ENCODE data around the gene AQP12B.

GRCh38 chr2:240728827-240729226 is 46.1 kb upstream of the AQP12B start:
- TF ChIP-seq POLR2A (IDR thresholded peaks at IDR 0.05) (no peak), CTCF (IDR thresholded peaks at IDR 0.05) (no peak)
